Measurements from ENCODE around the gene LZTS3. TPM values are rescaled to one million over a fixed set of nuclear protein-coding genes. Genes with fewer than 3 reads are reported as not detected.

LZTS3 gene
- total and polyA plus RNA-seq, 2 of the 8 experiments (the other 6 are each of a cell fraction or from before 2014, with no cell fraction given): 31.8 to 33.5 TPM

GRCh38 chr20:3160418-3160817 lies 12.9 kb downstream of the LZTS3 start:
- Histone ChIP-seq H2AFZ (ENCODE audit: low read length) (no peak overlapping the region), H3K4ac (replicated peaks; ENCODE audit: insufficient read length, low read depth, low read length) (no peak overlapping the region), H4K8ac (ENCODE audit: extremely low read depth, insufficient read depth, low read length) (no peak overlapping the region; the same call in 1 of the 2 replicates), H3K9me3 (ENCODE audit: insufficient read depth in 2 of 2, low read depth in 1 of 2, low read length in 1 of 2) (no peaks in the 10 kb centered on the region), H3K56ac (replicated peaks; ENCODE audit: insufficient read length, low read depth, low read length) (no peak overlapping the region), H3K27ac (ENCODE audit: low read depth, low read length) (no peak overlapping the region), H3K4me2 (ENCODE audit: insufficient read depth in 1 of 2, low read depth in 2 of 2, low read length in 2 of 2) (peak overlapping the region in 1 of 2 experiments; percentile 40; a peak in 1 of 4 replicates), H3K23me2 (ENCODE audit: low read depth, low read length) (peaks cover 6% of the 10 kb centered on the region), H3K4me1 (replicated peaks in 1 of 4; ENCODE audit: control insufficient read depth in 3 of 4, insufficient read depth in 4 of 4, low read length in 3 of 4) (peaks cover 2 to 8% (median 3%) of the 10 kb centered on the region in 4 experiments; a peak in 3 of 7 replicates), H4K91ac (replicated peaks; ENCODE audit: insufficient read length, low read length) (no peak overlapping the region), H2BK20ac (ENCODE audit: low read length) (no peak overlapping the region), H2AK5ac (ENCODE audit: low read depth, low read length) (no peak overlapping the region), H3K18ac (ENCODE audit: extremely low read depth, low read length) (no peak overlapping the region), H3K9ac (replicated peaks in 1 of 4; ENCODE audit: extremely low read depth in 1 of 4, low read depth in 3 of 4, low read length in 3 of 4) (no peak overlapping the region), H2BK5ac (ENCODE audit: low read depth, low read length) (no peak overlapping the region), H3K14ac (ENCODE audit: insufficient read length) (no peak overlapping the region), H3K79me1 (ENCODE audit: low read depth, low read length) (peaks cover 4% of the 10 kb centered on the region), H3K4me3 (ENCODE audit: extremely low read depth in 1 of 4, insufficient read depth in 2 of 4, low read depth in 3 of 4, low read length in 4 of 4) (peak overlapping the region; percentile 84 to 90 (median 90)), H3K79me2 (ENCODE audit: control insufficient read depth in 1 of 2, insufficient read depth in 2 of 2, low read length in 2 of 2) (peaks cover 10 to 38% of the 10 kb centered on the region in 2 experiments; a peak in 3 of 4 replicates), H4K20me1 (replicated peaks in 1 of 2; ENCODE audit: control insufficient read depth in 1 of 2, insufficient read depth in 2 of 2, low read length in 2 of 2) (peaks cover 0 to 9% of the 10 kb centered on the region in 2 experiments), H2BK120ac (replicated peaks; ENCODE audit: low read depth, low read length) (no peak overlapping the region), H2BK12ac (ENCODE audit: low read depth, low read length) (no peak overlapping the region), H3K27me3 (replicated peaks in 1 of 4; ENCODE audit: control insufficient read depth in 3 of 4, extremely low read depth in 1 of 4, insufficient read depth in 3 of 4, low read length in 3 of 4) (no peaks in the 10 kb centered on the region), H3K23ac (ENCODE audit: insufficient read length) (no peak overlapping the region), H3K36me3 (ENCODE audit: control insufficient read depth in 2 of 4, insufficient read depth in 4 of 4, low read length in 3 of 4) (peaks cover 0 to 11% (median 2%) of the 10 kb centered on the region in 4 experiments; a peak in 4 of 8 replicates), H4K5ac (ENCODE audit: insufficient read length, low read depth, low read length) (no peak overlapping the region), H2BK15ac (ENCODE audit: low read length) (no peak overlapping the region)
- 97% methylated on average over 6 of the region's 6 CpGs; no CpG with 5 or more reads in 1 of the 2 experiments for WGBS, 2 experiments (ENCODE audit: extremely low coverage in 1 of 2, insufficient coverage in 1 of 2, insufficient read length in 1 of 2, insufficient replicate concordance in 2 of 2, low coverage in 1 of 2, low lambda C conversion rate in 2 of 2, missing lambda C conversion rate in 1 of 2)
- FAIRE-seq (no peak), DNase-seq (ENCODE audit: low read depth in 1 of 2, low spot score in 2 of 2) (no peak)
- ChIA-PET POLR2A (ENCODE audit: partially characterized antibody) (interaction anchor here (0.5 to 3.3 kb wide), 14 partner anchors 8 to 1366 kb away, joined by 3 to 18 read pairs (median 4); partner anchors contain the start of genes ITPA and LZTS3), CTCF (ENCODE audit: partially characterized antibody) (interaction anchor here (0.9 to 1.2 kb wide), 4 partner anchors 12 to 121 kb away, joined by 3 read pairs; no protein-coding TSS in a partner anchor)
- TF ChIP-seq CTBP2 (IDR thresholded peaks at IDR 0.05; ENCODE audit: borderline replicate concordance, insufficient read depth, insufficient read length, low read length) (no peak), EZH2 (IDR thresholded peaks at IDR 0.05; ENCODE audit: low read depth, low read length, severe bottlenecking) (no peak), HDAC6 (IDR thresholded peaks at IDR 0.05; ENCODE audit: low read depth, low read length) (no peak), CBX5 (IDR thresholded peaks at IDR 0.05; ENCODE audit: low read depth, low read length) (no peak), NRF1 (IDR thresholded peaks at IDR 0.05; ENCODE audit: low read depth, low read length) (no peak), TAF1 (IDR thresholded peaks at IDR 0.05; ENCODE audit: low read depth, low read length) (no peak), JUN (IDR thresholded peaks at IDR 0.05; ENCODE audit: low read depth, low read length) (no peak), CEBPB (IDR thresholded peaks at IDR 0.05; ENCODE audit: low read depth, low read length) (no peak), TAF7 (optimal IDR thresholded peaks at IDR 0.05; ENCODE audit: borderline replicate concordance, low read depth, low read length) (no peak), SP1 (IDR thresholded peaks at IDR 0.05; ENCODE audit: low read depth, low read length) (no peak), CBX8 (IDR thresholded peaks at IDR 0.05; ENCODE audit: borderline replicate concordance, low read depth, low read length) (no peak), POLR2AphosphoS5 (IDR thresholded peaks at IDR 0.05; ENCODE audit: low read depth, low read length) (no peak), CREB1 (IDR thresholded peaks at IDR 0.05) (no peak), SIN3A (conservative IDR thresholded peaks at IDR 0.05 in 1 of 2, IDR thresholded peaks at IDR 0.05 in 1 of 2; ENCODE audit: low read depth in 1 of 2, low read length in 2 of 2) (no peak), ZNF274 (IDR thresholded peaks at IDR 0.05; ENCODE audit: borderline replicate concordance, extremely low read depth, low read length) (no peak)

All from H1 (cell line).